GM21737 (cell line): ENCODE data around the gene SRGAP1.

ENCODE experiments used
- ATAC-seq: cut with Tn5 transposase; IDR thresholded peaks from one replicate; pipeline ENCODE4 v1.9.1; 2021; ENCODE audit warnings: mild to moderate bottlenecking, moderate library complexity; ENCODE audit not compliant: unreplicated experiment

SRGAP1 gene

GRCh38 chr12:63929426-63929825 lies 84.9 kb downstream of the SRGAP1 start:
- no peak for ATAC-seq

GRCh38 chr12:63930971-63931370 lies 86.5 kb downstream of the SRGAP1 start:
- ATAC-seq = no peak

- ATAC-seq = no peak
Measured at GRCh38 chr12:63931703-63932102, 87.2 kb downstream of the SRGAP1 start.

- ATAC-seq = no peak
Measured at GRCh38 chr12:63934936-63935335, 90.4 kb downstream of the SRGAP1 start.

GRCh38 chr12:63935361-63935760 lies 90.9 kb downstream of the SRGAP1 start:
- ATAC-seq = no peak

- ATAC-seq = no peak
Measured at GRCh38 chr12:63937378-63938316, 93.1 kb downstream of the SRGAP1 start.

GRCh38 chr12:63940310-63941005 lies 96.0 kb downstream of the SRGAP1 start:
- ATAC-seq = no peak

- no peak for ATAC-seq
Measured at GRCh38 chr12:63941166-63941800, 96.8 kb downstream of the SRGAP1 start.

GRCh38 chr12:63941879-63942278 lies 97.4 kb downstream of the SRGAP1 start:
- ATAC-seq = no peak

- ATAC-seq = no peak
Measured at GRCh38 chr12:63942464-63943241, 98.2 kb downstream of the SRGAP1 start.

- no peak for ATAC-seq
Measured at GRCh38 chr12:63944034-63944579, 99.6 kb downstream of the SRGAP1 start.

- no peak for ATAC-seq
Measured at GRCh38 chr12:63944586-63945228, 100.2 kb downstream of the SRGAP1 start.

- no peak for ATAC-seq
Measured at GRCh38 chr12:63945777-63946176, 101.3 kb downstream of the SRGAP1 start.

- no peak for ATAC-seq
Measured at GRCh38 chr12:63948211-63948610, 103.7 kb downstream of the SRGAP1 start.

GRCh38 chr12:63949902-63950301 lies 105.4 kb downstream of the SRGAP1 start:
- no peak for ATAC-seq

GRCh38 chr12:63952995-63953394 lies 108.5 kb downstream of the SRGAP1 start:
- no peak for ATAC-seq

GRCh38 chr12:63955831-63956666 lies 111.5 kb downstream of the SRGAP1 start:
- ATAC-seq = no peak

- no peak for ATAC-seq
Measured at GRCh38 chr12:63957496-63957895, 113.0 kb downstream of the SRGAP1 start.
